Measurements from ENCODE around the gene BPIFB1.

DNA sequence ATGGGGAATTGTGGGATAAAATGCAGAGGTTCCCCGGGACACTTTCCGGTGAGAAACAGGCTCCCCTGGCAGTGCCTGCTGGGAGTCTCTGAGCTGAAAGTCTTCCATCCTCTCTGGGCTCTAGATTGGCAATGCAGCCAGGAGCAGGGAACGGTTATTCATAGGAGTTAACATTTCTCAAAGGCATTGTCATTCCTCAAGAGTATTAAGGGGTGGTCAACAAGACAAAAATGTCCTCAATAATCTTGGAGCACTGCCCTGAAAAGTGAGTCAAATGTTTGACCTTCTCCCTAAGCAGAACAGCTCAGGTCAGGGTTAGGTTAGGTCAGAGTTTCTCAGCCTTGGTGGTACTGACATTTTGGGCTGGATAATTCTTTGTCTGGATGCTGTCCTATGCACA lies 13.2 kb downstream of the BPIFB1 start:
- no peak for TF ChIP-seq POLR2AphosphoS5 (IDR thresholded peaks at IDR 0.05)
- TF ChIP-seq, protein P1, sequence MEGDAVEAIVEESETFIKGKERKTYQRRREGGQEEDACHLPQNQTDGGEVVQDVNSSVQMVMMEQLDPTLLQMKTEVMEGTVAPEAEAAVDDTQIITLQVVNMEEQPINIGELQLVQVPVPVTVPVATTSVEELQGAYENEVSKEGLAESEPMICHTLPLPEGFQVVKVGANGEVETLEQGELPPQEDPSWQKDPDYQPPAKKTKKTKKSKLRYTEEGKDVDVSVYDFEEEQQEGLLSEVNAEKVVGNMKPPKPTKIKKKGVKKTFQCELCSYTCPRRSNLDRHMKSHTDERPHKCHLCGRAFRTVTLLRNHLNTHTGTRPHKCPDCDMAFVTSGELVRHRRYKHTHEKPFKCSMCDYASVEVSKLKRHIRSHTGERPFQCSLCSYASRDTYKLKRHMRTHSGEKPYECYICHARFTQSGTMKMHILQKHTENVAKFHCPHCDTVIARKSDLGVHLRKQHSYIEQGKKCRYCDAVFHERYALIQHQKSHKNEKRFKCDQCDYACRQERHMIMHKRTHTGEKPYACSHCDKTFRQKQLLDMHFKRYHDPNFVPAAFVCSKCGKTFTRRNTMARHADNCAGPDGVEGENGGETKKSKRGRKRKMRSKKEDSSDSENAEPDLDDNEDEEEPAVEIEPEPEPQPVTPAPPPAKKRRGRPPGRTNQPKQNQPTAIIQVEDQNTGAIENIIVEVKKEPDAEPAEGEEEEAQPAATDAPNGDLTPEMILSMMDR (IDR thresholded peaks at IDR 0.05), result no peak

Measured in esophagus muscularis mucosa (tissue), 3 donors.